Inflammatory macrophage treated with lipopolysaccharide for 4 hours (primary cell): ENCODE results near the gene RAB7B.
"Not testable (repeated sequence)": the region's sequence is repeated elsewhere in the genome, so short reads cannot be mapped to it uniquely, and the experiment has no call there.

Experiments used
- DNase-seq: peaks from one replicate; pipeline ENCODE4 v3.0.0-alpha.2; 2020

RAB7B gene

GRCh38 chr1:206002871-206003801 lies at the start of gene RAB7B:
Gene RAB7B, minus strand, starts transcription at chr1:206003395. Its CDS starts 9,260 bp downstream, at chr1:205994135.
- DNase-seq, result peak; percentile 88

GRCh38 chr1:206052231-206052865 lies 49.2 kb upstream of the RAB7B start:
- DNase-seq, result not testable (repeated sequence)

GRCh38 chr1:206050655-206051235 lies 47.5 kb upstream of the RAB7B start:
- peak; percentile 94 for DNase-seq

GRCh38 chr1:206049919-206050600 lies 46.9 kb upstream of the RAB7B start:
- no peak for DNase-seq

GRCh38 chr1:206049293-206049692 lies 46.1 kb upstream of the RAB7B start:
- DNase-seq, result peak; percentile 43

- peak; percentile 72 for DNase-seq
Observed at GRCh38 chr1:206048582-206048981, 45.4 kb upstream of the RAB7B start.

GRCh38 chr1:206047271-206047670 lies 44.1 kb upstream of the RAB7B start:
- DNase-seq, result no peak

- no peak for DNase-seq
Observed at GRCh38 chr1:206041640-206042039, 38.4 kb upstream of the RAB7B start.

- no peak for DNase-seq
Observed at GRCh38 chr1:206040328-206040727, 37.1 kb upstream of the RAB7B start.

GRCh38 chr1:206039046-206039973 lies 36.1 kb upstream of the RAB7B start:
- no peak for DNase-seq

- DNase-seq, result no peak
Observed at GRCh38 chr1:206037581-206037980, 34.4 kb upstream of the RAB7B start.

- DNase-seq, result no peak
Observed at GRCh38 chr1:206036663-206037455, 33.7 kb upstream of the RAB7B start.

GRCh38 chr1:206035027-206035426 lies 31.8 kb upstream of the RAB7B start:
- no peak for DNase-seq

- DNase-seq, result peak; percentile 61
Observed at GRCh38 chr1:206032380-206033140, 29.4 kb upstream of the RAB7B start.

GRCh38 chr1:206030714-206031113 lies 27.5 kb upstream of the RAB7B start:
- peak; percentile 67 for DNase-seq

GRCh38 chr1:206030191-206030590 lies 27.0 kb upstream of the RAB7B start:
- no peak for DNase-seq

GRCh38 chr1:206029484-206029883 lies 26.3 kb upstream of the RAB7B start:
- no peak for DNase-seq

GRCh38 chr1:206025283-206025820 lies 22.2 kb upstream of the RAB7B start:
- DNase-seq, result no peak

- no peak for DNase-seq
Observed at GRCh38 chr1:206023695-206024094, 20.5 kb upstream of the RAB7B start, which contains the start of gene CTSE. Gene CTSE, minus strand, starts transcription at chr1:206023895. Its CDS starts 104 bp downstream, at chr1:206023791.

GRCh38 chr1:206022766-206023165 lies 19.6 kb upstream of the RAB7B start:
- no peak for DNase-seq
